Fibroblast of villous mesenchyme (primary cell): ENCODE data around the gene SNTB2. TPM values are rescaled to one million over a fixed set of nuclear protein-coding genes. Genes with fewer than 3 reads are reported as not detected.

ENCODE experiments used
- DNase-seq: peaks from one replicate; pipeline ENCODE4 v3.0.0-alpha.2; 2010; ENCODE audit warnings: low read depth
- H3K4me3 ChIP-seq: 2 replicates; pipeline ENCODE4 v1.5.1; 2011; ENCODE audit warnings: low read depth, mild to moderate bottlenecking, low read length
- CTCF ChIP-seq: IDR thresholded peaks from 2 replicates; pipeline ENCODE4 v1.5.1; 2012; ENCODE audit warnings: low read depth, mild to moderate bottlenecking, low read length; ENCODE audit not compliant: insufficient read depth
- total RNA-seq: library from RNA; depleted of rRNA; stranded (reverse); fragments of >200 nt; gene quantifications from 2 replicates; pipeline ENCODE4 v1.2.3, GENCODE V29; 2012

Gene SNTB2
- total RNA-seq, 1 donor: 73.4 TPM

GRCh38 chr16:69169051-69169450 lies 17.9 kb upstream of the SNTB2 start:
- no peak for DNase-seq
- H3K4me3 ChIP-seq: no peak overlapping the region
- TF ChIP-seq CTCF: no peak

DNA sequence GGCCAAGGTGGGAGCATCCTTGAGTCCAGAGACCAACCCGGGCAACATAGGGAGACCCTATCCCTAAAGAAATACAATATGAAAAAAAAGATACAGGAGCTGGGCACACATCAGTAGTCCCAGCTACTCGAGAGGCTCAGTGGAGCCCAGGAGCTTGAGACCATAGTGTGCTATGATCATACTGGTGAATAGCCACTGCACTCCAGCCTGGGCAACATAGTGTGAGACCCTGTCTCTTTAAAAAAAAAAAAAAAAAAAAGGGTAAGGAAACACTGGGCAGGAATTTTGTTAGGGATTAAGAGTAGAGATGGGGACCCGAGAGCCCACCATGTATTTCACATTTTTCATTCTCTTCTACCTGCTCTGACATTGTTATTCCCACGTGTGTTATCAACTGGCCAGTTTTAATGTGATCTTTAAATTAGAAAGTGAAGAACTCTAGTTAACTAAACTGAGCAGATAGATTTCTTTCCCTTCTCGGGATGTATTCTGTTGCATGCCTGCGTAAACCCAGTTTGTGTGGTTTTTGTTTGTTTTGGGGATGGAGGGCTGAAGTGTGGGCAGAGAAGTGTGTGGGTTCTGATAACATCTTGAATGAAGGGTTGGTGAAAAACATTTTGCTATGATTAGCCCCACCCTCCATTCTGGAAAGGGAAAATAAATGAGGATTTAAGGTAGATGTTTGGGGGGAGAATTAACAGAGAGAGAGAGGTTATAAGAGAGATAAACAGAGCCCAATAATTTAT lies 17.2 kb upstream of the SNTB2 start:
- no peak for TF ChIP-seq CTCF
- H3K4me3 ChIP-seq: no peak overlapping the region
- DNase-seq: no peak

- no peak for TF ChIP-seq CTCF
- peak; percentile 67 for DNase-seq
Observed at GRCh38 chr16:69171325-69172084, 15.5 kb upstream of the SNTB2 start.

GRCh38 chr16:69176033-69176800 lies 10.7 kb upstream of the SNTB2 start:
- no peak overlapping the region for H3K4me3 ChIP-seq
- no peak for TF ChIP-seq CTCF
- peak; percentile 63 for DNase-seq

More at GRCh38 chr16:69171325-69172084, 15.5 kb upstream of the SNTB2 start:
- H3K4me3 ChIP-seq: no peak overlapping the region

- TF ChIP-seq CTCF: no peak
- no peak overlapping the region for H3K4me3 ChIP-seq
- DNase-seq: peak; percentile 86
Observed at GRCh38 chr16:69179328-69180010, 7.5 kb upstream of the SNTB2 start.

- no peak for DNase-seq
- no peak for TF ChIP-seq CTCF
Observed at GRCh38 chr16:69180011-69180338, 7.0 kb upstream of the SNTB2 start.

More at GRCh38 chr16:69180011-69180338, 7.0 kb upstream of the SNTB2 start:
- H3K4me3 ChIP-seq: no peak overlapping the region
